Calu3 (cell line): ENCODE results near the gene TBC1D1. TPM values are rescaled to one million over a fixed set of nuclear protein-coding genes. Genes with fewer than 3 reads are reported as not detected.

Experiments used
- BruUV-seq: library from RNA; stranded (reverse); fragments of 400-500 nt; replicated peaks from 2 replicates; lab custom pipeline; 2021; lab: Mats Ljungman, UMichigan
- CTCF ChIA-PET: fragments of 300-600 bp; sonication (Branson Sonifier 250); formaldehyde crosslinking; loops from one replicate; lab custom pipeline; 2022; ENCODE audit warnings: antibody characterized with exemption; lab: Charles Lee
- DNase-seq: peaks from one replicate; pipeline ENCODE4 v3.0.0; 2022
- H3K27ac Mint-ChIP-seq: one replicate; pipeline ENCODE4 v1.8.0; 2022; ENCODE audit warnings: mixed read lengths; ENCODE audit not compliant: unreplicated experiment
- H3K27me3 Mint-ChIP-seq: one replicate; pipeline ENCODE4 v1.8.0; 2022; ENCODE audit warnings: mixed read lengths; ENCODE audit not compliant: unreplicated experiment
- H3K36me3 Mint-ChIP-seq: one replicate; pipeline ENCODE4 v1.8.0; 2022; ENCODE audit warnings: mild to moderate bottlenecking, moderate library complexity, mixed read lengths; ENCODE audit not compliant: insufficient read depth, unreplicated experiment
- H3K4me1 Mint-ChIP-seq: one replicate; pipeline ENCODE4 v1.8.0; 2022; ENCODE audit warnings: mild to moderate bottlenecking, low read depth, mixed read lengths; ENCODE audit not compliant: unreplicated experiment
- H3K4me3 Mint-ChIP-seq: one replicate; pipeline ENCODE4 v1.8.0; 2022; ENCODE audit warnings: mild to moderate bottlenecking, low read depth, moderate library complexity, mixed read lengths; ENCODE audit not compliant: unreplicated experiment
- H3K9me3 Mint-ChIP-seq: one replicate; pipeline ENCODE4 v1.8.0; 2022; ENCODE audit warnings: low read depth, mixed read lengths; ENCODE audit not compliant: unreplicated experiment
- CTCF ChIP-seq: fragments of 200-600 bp; IDR thresholded peaks from one replicate; pipeline ENCODE4 v1.8.0; 2022; ENCODE audit warnings: antibody characterized with exemption; ENCODE audit not compliant: unreplicated experiment
- intact Hi-C: fragments of 100-400 bp; cut with micrococcal nuclease; formaldehyde crosslinking; loops from one replicate; pipeline ENCODE4 v1.10.0; 2022; ENCODE audit not compliant: unreplicated experiment
- total RNA-seq: library from RNA; stranded (reverse); gene quantifications from 2 replicates; pipeline ENCODE4 v1.2.3, GENCODE V29; 2022

The TBC1D1 gene
- total RNA-seq, 1 experiment from 2014 or later: 39.8 TPM

DNA sequence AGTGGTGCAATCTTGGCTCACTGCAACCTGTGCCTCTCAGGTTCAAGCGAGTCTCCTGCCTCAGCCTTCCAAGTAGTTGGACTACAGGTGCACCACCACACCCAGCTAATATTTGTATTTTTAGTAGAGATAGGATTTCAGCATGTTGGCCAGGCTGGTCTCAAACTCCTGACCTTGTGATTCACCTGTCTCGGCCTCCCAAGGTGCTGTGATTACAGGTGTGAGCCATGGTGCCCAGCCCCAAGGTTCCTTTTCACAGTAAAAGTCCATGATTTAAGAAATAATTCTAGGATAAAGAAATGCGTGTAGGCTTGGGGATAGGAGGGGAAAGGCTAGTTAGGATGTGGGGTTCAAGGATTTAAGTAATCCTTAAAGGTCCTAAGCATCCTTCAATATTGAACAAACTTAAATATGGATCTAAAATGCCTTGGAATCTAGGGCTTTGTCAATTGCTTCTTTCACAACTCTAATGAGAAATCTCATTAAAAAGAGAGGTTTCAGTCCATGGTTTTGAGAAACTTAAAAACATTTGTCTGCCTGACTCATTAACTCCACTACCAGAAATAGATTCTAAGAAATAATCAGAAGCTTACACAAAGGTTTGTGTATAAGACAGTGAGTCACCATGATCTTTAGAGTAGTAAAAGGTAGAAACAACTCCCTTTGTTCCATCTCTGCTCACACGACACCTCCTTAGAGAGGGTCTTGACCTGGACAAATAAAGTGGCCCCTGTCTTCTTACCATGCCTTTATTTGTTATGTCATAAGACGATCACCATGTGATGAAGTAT lies 272.5 kb downstream of the TBC1D1 start:
- CTCF ChIA-PET: interaction anchor here (0.7 to 1.1 kb wide), 3 partner anchors 19 to 94 kb away, joined by 3 to 4 read pairs (median 3); no protein-coding TSS in a partner anchor
- Mint-ChIP-seq H3K9me3 (peaks cover 5% of the 10 kb centered on the region), H3K27ac (peak overlapping the region; percentile 93), H3K4me3 (no peak overlapping the region), H3K4me1 (peaks cover 51% of the 10 kb centered on the region), H3K27me3 (no peaks in the 10 kb centered on the region), H3K36me3 (peaks cover 26% of the 10 kb centered on the region)
- TF ChIP-seq CTCF: no peak
- DNase-seq: no peak
- intact Hi-C loops: loop anchor here (5.0 kb wide), 2 partner anchors 86 to 564 kb away; no protein-coding TSS in a partner anchor
- BruUV-seq: no TSS peak

DNA sequence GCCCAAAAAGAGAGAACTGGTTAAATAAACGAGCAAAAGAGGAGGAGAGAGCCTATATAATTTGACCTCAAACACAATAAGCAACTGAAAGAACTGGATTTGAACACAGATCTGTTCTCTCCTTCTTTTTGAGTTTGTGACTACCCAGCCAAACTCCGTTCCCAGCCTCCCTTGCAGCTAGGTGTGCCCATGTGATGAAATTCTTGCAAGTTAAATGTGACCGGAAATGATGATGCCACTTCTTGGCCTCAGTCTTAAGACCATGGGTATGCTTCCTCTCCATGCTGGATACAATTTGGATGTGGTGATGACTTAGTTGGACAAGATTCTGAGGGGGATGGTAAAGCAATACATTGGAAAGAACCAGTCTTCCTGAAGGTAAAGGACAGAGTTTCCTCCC lies 273.5 kb downstream of the TBC1D1 start:
- peaks cover 5% of the 10 kb centered on the region for H3K9me3 Mint-ChIP-seq
- BruUV-seq: no TSS peak
- H3K27ac Mint-ChIP-seq: peak overlapping the region; percentile 93
- CTCF ChIA-PET: interaction anchor here (1.1 kb wide), 1 partner anchor 95 kb away, joined by 4 read pairs; no protein-coding TSS in a partner anchor
- H3K36me3 Mint-ChIP-seq: peaks cover 26% of the 10 kb centered on the region
- peaks cover 46% of the 10 kb centered on the region for H3K4me1 Mint-ChIP-seq
- no peaks in the 10 kb centered on the region for H3K27me3 Mint-ChIP-seq
- no peak overlapping the region for H3K4me3 Mint-ChIP-seq
- no peak for TF ChIP-seq CTCF
- intact Hi-C loops: loop anchor here (5.0 kb wide), 2 partner anchors 87 to 563 kb away; no protein-coding TSS in a partner anchor
- DNase-seq: no peak

DNA sequence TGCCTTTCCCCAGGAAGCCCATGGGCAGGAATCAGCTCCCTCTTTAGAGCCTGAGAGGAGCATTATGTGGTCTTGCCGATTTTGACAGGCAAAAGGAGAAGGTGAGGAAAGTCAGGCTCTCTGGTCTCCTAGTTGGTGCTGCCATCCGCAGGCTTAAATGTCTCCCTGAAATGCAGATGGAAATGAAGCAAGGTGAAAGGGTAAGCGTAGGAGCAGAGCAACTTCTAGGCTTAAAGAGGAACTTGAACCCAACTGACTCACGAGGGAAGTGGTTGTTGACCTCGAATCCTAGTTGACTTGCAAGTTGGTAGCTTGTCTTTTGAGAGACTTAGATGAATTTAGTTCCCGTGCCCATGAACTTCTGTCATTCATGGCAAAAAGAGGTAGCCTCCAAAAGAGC lies 275.2 kb downstream of the TBC1D1 start:
- no peak overlapping the region for H3K4me3 Mint-ChIP-seq
- peaks cover 17% of the 10 kb centered on the region for H3K36me3 Mint-ChIP-seq
- H3K27ac Mint-ChIP-seq: no peak overlapping the region
- H3K9me3 Mint-ChIP-seq: peaks cover 5% of the 10 kb centered on the region
- peaks cover 46% of the 10 kb centered on the region for H3K4me1 Mint-ChIP-seq
- TF ChIP-seq CTCF: no peak
- H3K27me3 Mint-ChIP-seq: no peaks in the 10 kb centered on the region
- DNase-seq: no peak
- CTCF ChIA-PET: no interaction called here
- intact Hi-C loops: no loop called here
- BruUV-seq: no TSS peak

- peaks cover 10% of the 10 kb centered on the region for H3K36me3 Mint-ChIP-seq
- no peak for DNase-seq
- no peak for TF ChIP-seq CTCF
- peaks cover 5% of the 10 kb centered on the region for H3K9me3 Mint-ChIP-seq
- no TSS peak for BruUV-seq
- H3K4me1 Mint-ChIP-seq: peaks cover 39% of the 10 kb centered on the region
- no peaks in the 10 kb centered on the region for H3K27me3 Mint-ChIP-seq
- intact Hi-C loops: no loop called here
- H3K4me3 Mint-ChIP-seq: no peak overlapping the region
- no peak overlapping the region for H3K27ac Mint-ChIP-seq
- CTCF ChIA-PET: no interaction called here
Measured at GRCh38 chr4:38166768-38167167, 275.9 kb downstream of the TBC1D1 start.
